Fibroblast of pulmonary artery (primary cell): ENCODE measurements around the gene RBM23.

Experiments
- DNase-seq: peaks from one replicate; pipeline ENCODE4 v3.0.0-alpha.2; 2010; ENCODE audit warnings: low read depth
- H3K4me3 ChIP-seq: replicated peaks from 2 replicates; pipeline ENCODE4 v1.5.1; 2011; ENCODE audit warnings: low read depth, mild to moderate bottlenecking, control low read depth, low read length, moderate library complexity
- CTCF ChIP-seq: IDR thresholded peaks from 2 replicates; pipeline ENCODE4 v1.5.1; 2011; ENCODE audit warnings: mild to moderate bottlenecking, control low read depth, low read length, inconsistent platforms; ENCODE audit errors: missing control alignments

RBM23 gene

DNA sequence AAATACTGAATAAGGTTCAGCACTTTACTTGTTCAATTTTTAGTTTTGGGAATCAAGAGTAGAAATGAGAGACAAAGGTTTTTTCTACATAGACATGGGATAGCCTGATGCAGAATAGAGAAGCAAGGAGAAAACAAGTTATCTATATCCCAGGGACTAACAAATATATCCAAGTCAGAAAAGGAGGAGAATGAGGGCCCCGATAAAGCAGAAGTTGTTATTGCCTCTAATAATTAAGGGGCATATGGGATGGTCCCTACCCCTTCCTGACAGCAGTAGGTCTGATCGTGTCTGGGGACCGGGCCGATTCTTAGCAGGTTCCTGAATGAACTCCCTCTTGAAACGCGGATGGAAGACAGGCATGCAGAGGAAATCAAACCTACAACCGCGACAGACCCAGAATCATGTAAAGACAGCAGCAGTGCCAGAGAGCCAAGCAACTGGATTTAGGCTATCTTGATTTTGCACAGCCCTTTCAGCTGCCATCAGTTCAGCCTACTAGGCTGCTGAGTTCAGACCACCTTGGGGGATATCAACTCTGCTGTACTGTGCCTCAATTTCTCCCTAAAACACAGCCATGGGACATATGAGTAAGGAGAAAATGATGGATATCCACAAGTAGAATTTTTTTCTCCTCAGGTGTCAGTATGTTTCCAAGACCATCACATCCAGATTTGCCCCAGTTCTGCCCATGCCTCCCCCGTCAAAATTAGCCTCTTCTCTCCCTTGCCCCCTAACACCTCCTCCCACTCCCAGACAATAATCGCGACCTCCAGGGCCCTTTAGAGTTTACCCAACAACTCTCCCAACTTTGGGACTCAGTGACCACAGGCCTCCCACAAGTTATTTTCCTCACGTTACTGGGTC, 9.5 kb upstream of the RBM23 start:
- H3K4me3 ChIP-seq: peak overlapping the region; percentile 99
- TF ChIP-seq CTCF: no peak
- no peak for DNase-seq

DNA sequence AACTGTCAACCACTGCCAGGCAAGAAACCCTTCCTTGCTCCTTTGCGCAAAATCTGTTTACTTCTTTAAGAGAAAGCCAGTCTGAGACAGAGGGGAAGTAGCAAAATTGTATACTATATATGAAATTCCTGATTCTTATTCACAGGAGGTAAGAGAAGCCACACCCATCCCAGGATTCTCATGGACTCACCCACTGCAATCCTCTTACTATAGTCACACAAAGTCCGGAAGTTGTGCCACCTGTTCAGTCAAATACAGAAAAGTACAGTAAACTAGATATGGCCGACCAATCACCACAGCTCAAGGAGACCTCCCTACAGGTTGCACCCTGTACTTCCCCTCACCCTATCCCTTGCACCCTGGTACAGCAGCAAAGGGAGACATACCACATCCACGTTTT, 7.4 kb upstream of the RBM23 start:
- no peak for DNase-seq
- TF ChIP-seq CTCF: no peak
- H3K4me3 ChIP-seq: no peak overlapping the region

GRCh38 chr14:22925513-22925912, 6.6 kb upstream of the RBM23 start:
- no peak for TF ChIP-seq CTCF
- H3K4me3 ChIP-seq: no peak overlapping the region
- DNase-seq: no peak

DNA sequence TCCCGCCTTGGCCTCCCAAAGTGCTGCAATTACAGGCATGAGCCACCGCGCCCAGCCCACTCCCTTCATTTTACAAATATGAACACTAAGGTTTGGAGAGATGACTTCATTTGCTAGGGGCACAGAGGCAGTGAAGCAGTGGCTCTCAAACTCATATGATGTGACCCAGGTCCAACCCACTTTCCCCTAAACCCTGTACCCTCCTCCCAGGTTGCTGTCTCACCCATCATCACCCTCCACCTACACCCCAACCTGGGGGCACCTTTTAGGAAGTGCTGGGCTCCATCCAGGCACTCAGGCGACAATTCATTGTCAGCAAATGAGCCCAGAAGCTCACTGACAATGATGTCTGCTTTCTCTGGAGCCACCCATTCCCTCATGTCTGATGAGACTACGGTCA, 4.8 kb upstream of the RBM23 start:
- no peak for TF ChIP-seq CTCF
- H3K4me3 ChIP-seq: no peak overlapping the region
- DNase-seq: no peak

- no peak overlapping the region for H3K4me3 ChIP-seq
- TF ChIP-seq CTCF: no peak
- no peak for DNase-seq
These were observed 3.3 kb upstream of the RBM23 start for GRCh38 chr14:22922294-22922693.

DNA sequence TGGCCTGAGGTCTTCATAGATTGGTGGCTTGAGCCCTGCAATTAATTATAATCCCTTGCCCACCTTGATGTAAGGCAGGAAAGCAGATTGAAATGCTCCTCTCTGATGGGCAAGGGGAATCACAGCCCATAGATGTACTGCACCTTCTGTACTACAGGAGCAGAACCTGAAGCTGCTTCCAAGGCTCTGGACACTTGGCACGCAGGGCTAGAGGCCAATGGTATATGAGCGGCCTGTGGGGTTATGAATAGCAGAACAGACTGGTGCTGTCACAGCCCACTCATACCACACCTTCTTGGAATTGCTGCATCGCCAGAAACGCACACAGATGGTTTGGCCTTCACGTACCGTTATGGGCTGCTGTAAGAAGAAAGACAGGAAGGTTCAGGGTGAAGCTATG, 1.7 kb upstream of the RBM23 start:
- DNase-seq: no peak
- TF ChIP-seq CTCF: no peak
- H3K4me3 ChIP-seq: no peak overlapping the region

DNA sequence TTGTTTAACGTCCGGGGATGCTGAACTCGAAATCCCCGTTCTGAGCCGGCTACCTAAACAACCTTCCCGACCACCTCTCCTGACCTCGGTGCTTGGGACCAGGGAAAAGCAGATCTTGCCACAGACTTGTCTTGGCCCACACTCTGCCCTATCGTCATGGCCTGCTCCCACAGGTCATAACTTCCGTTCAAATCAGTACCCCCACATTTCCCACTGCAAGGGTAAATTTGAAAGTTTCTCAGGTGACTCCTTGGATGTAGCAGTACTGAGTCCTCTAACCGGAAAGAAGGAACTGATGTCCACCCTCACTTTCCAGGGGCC, 612 bp upstream of the RBM23 start:
- no peak for TF ChIP-seq CTCF
- DNase-seq: no peak
- peak overlapping the region; percentile 40 for H3K4me3 ChIP-seq
